DOHH2 (cell line): ENCODE measurements around the gene ELAVL2.

Experiments
- CTCF ChIP-seq: fragments of 200-600 bp; sonication (generic); IDR thresholded peaks from one replicate; pipeline ENCODE4 v1.5.1; 2014; ENCODE audit warnings: antibody characterized with exemption, mild to moderate bottlenecking, low read depth, low read length; ENCODE audit not compliant: poor library complexity, severe bottlenecking
- EZH2phosphoT487 ChIP-seq: fragments of 200-600 bp; sonication (generic); IDR thresholded peaks from 2 replicates; pipeline ENCODE4 v1.6.1; 2017; ENCODE audit warnings: borderline replicate concordance, mild to moderate bottlenecking, antibody characterized with exemption, low read length, moderate library complexity, mixed read lengths

GRCh38 chr9:23769307-23769935, 56.6 kb downstream of the ELAVL2 start:
- TF ChIP-seq CTCF (no peak), EZH2phosphoT487 (no peak)
